Parathyroid adenoma (tissue), 2 donors: ENCODE data around the gene SH2D1B.
"Not testable (repeated sequence)": the region's sequence is repeated elsewhere in the genome, so short reads cannot be mapped to it uniquely, and the experiment has no call there.

Experiments used
- H2AFZ ChIP-seq: fragments of 300-600 bp; sonication (generic); one replicate; pipeline ENCODE4 v1.7.0; 2017; ENCODE audit warnings: antibody characterized with exemption, mild to moderate bottlenecking
- H3K27ac ChIP-seq: fragments of 300-600 bp; sonication (generic); one replicate; pipeline ENCODE4 v1.7.0; 2017
- H3K27me3 ChIP-seq: fragments of 300-600 bp; sonication (generic); one replicate; pipeline ENCODE4 v1.7.0; 2017; ENCODE audit warnings: low read length; ENCODE audit not compliant: control insufficient read depth, insufficient read depth
- H3K36me3 ChIP-seq: fragments of 300-600 bp; sonication (generic); one replicate; pipeline ENCODE4 v1.7.0; 2017; ENCODE audit warnings: low read length; ENCODE audit not compliant: control insufficient read depth, insufficient read depth
- H3K4me1 ChIP-seq: fragments of 300-600 bp; sonication (generic); one replicate; pipeline ENCODE4 v1.7.0; 2017; ENCODE audit warnings: control low read depth
- H3K4me2 ChIP-seq: fragments of 300-600 bp; sonication (generic); one replicate; pipeline ENCODE4 v1.7.0; 2017; ENCODE audit warnings: low read length
- H3K4me3 ChIP-seq: fragments of 300-600 bp; sonication (generic); one replicate; pipeline ENCODE4 v1.7.0; 2017; ENCODE audit warnings: low read depth, low read length
- H3K79me2 ChIP-seq: fragments of 300-600 bp; sonication (generic); one replicate; pipeline ENCODE4 v1.7.0; 2017; ENCODE audit warnings: control low read depth
- H3K9ac ChIP-seq: fragments of 300-600 bp; sonication (generic); one replicate; pipeline ENCODE4 v1.7.0; 2017; ENCODE audit warnings: mild to moderate bottlenecking
- H3K9me3 ChIP-seq: fragments of 300-600 bp; sonication (generic); one replicate; pipeline ENCODE4 v1.7.0; 2017; ENCODE audit warnings: low read length; ENCODE audit not compliant: control insufficient read depth
- TF ChIP-seq, protein P1 (sequence below): fragments of 300-600 bp; sonication (generic); IDR thresholded peaks from one replicate; pipeline ENCODE4 v1.7.0; 2017; ENCODE audit warnings: antibody characterized with exemption, mild to moderate bottlenecking
- donor health status: primary hyperparathyroidism.

Gene SH2D1B

DNA sequence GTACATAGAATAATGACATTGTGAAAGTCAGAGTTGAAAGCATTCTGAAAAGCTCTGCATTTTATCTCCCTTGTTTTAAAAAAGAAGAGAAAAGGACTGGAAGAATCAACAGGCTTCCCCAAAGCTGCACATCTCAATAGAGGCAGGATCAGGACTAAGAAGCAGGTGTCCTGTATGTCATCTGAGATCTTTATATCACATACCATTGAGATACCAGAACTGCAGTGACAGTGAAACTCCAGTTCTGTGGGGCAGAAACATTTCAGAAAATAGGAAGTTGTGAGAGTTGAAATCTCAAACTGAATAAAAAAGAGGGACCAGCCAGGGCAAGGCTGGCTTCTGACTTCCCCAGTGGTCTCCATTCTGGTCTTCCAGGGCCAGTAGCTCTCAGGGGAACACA, 33.0 kb upstream of the SH2D1B start:
- Histone ChIP-seq H3K79me2 (no peaks in the 10 kb centered on the region), H3K4me1 (no peaks in the 10 kb centered on the region), H3K36me3 (no peaks in the 10 kb centered on the region), H3K27ac (no peak overlapping the region), H3K4me2 (no peak overlapping the region), H3K27me3 (no peaks in the 10 kb centered on the region), H3K4me3 (no peak overlapping the region), H3K9ac (no peak overlapping the region), H3K9me3 (no peaks in the 10 kb centered on the region), H2AFZ (no peak overlapping the region)
- TF ChIP-seq, protein P1, sequence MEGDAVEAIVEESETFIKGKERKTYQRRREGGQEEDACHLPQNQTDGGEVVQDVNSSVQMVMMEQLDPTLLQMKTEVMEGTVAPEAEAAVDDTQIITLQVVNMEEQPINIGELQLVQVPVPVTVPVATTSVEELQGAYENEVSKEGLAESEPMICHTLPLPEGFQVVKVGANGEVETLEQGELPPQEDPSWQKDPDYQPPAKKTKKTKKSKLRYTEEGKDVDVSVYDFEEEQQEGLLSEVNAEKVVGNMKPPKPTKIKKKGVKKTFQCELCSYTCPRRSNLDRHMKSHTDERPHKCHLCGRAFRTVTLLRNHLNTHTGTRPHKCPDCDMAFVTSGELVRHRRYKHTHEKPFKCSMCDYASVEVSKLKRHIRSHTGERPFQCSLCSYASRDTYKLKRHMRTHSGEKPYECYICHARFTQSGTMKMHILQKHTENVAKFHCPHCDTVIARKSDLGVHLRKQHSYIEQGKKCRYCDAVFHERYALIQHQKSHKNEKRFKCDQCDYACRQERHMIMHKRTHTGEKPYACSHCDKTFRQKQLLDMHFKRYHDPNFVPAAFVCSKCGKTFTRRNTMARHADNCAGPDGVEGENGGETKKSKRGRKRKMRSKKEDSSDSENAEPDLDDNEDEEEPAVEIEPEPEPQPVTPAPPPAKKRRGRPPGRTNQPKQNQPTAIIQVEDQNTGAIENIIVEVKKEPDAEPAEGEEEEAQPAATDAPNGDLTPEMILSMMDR = no peak

GRCh38 chr1:162432977-162433713, 21.2 kb upstream of the SH2D1B start:
- H2AFZ ChIP-seq, H3K27me3 ChIP-seq, H3K4me2 ChIP-seq, H3K4me1 ChIP-seq, H3K9me3 ChIP-seq, H3K9ac ChIP-seq, H3K27ac ChIP-seq, H3K36me3 ChIP-seq, H3K4me3 ChIP-seq, H3K79me2 ChIP-seq: not testable (repeated sequence)

DNA sequence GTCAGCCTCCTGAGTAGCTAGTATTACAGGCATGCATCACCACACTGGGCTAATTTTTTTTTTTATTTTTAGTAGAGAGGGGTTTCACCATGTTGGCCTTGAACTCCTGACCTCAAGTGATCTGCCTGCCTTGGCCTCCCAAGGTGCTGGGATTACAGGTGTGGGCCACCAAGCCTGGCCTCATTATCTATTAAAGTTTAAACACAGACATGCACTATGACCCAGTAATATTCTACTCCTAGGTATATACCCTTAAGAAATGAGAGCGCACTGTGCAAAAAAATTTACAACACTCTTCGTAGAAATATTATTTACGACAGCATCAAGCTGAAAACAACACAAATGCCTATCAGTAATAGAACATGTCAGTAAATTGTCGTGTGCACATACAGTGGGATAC, 18.6 kb upstream of the SH2D1B start:
- H3K27ac ChIP-seq = no peak overlapping the region
- H3K4me2 ChIP-seq = no peak overlapping the region
- TF ChIP-seq, protein P1 = no peak
- no peaks in the 10 kb centered on the region for H3K36me3 ChIP-seq
- H3K9me3 ChIP-seq = no peaks in the 10 kb centered on the region
- H3K4me1 ChIP-seq = no peaks in the 10 kb centered on the region
- H2AFZ ChIP-seq = no peak overlapping the region
- H3K27me3 ChIP-seq = no peaks in the 10 kb centered on the region
- H3K4me3 ChIP-seq = no peak overlapping the region
- H3K9ac ChIP-seq = no peak overlapping the region
- H3K79me2 ChIP-seq = no peaks in the 10 kb centered on the region

GRCh38 chr1:162422662-162423375, 10.9 kb upstream of the SH2D1B start:
- Histone ChIP-seq H3K9me3 (no peaks in the 10 kb centered on the region), H3K36me3 (no peaks in the 10 kb centered on the region), H3K27ac (no peak overlapping the region), H3K4me1 (peaks cover 11% of the 10 kb centered on the region), H3K27me3 (no peaks in the 10 kb centered on the region), H3K9ac (no peak overlapping the region), H3K79me2 (no peaks in the 10 kb centered on the region), H3K4me2 (no peak overlapping the region), H2AFZ (no peak overlapping the region), H3K4me3 (no peak overlapping the region)
- TF ChIP-seq, protein P1 = no peak

DNA sequence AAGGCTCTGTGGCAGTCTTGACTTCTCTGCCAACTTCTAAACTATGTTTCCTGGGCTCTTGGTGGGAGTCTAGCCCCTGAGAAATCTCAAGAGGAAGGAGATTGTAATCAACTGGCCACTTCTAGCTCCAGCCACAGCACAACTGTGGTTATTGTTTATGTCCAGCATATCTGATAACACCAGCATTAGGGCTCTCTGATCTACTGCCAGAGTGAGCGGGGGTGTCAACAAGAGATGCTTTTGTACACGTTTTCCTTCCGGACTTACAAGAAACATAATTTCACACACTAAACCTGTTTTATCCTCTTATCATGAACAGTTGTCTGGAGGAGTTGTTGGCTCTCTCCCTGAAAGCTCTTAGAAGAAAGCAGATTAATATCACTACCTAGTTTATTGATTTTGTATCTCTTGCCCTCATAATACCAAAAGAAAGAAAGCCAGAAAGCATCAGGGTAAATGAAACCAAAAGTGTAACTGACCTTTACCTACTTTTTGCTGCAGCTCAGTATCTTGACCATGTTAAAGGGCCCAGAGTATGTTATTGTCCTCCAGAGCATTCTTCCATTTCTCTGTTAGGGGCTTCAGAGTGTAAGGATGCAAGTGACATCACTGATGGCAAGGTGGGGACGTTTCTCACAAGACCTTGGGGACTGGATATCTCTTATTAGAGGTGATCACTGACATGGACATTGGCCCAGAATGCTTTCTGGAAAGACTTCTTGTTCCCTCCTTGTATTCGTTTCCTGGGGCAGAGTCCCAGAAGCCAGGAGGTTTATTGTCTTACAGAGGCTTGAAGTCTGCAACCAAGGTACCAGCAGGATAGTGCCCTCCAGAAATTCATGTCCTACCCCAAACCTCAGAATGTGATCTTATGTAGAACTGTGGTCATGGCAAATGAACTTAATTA, 9.6 kb upstream of the SH2D1B start:
- Histone ChIP-seq H3K4me1 (peaks cover 11% of the 10 kb centered on the region), H3K4me3 (no peak overlapping the region), H3K79me2 (no peaks in the 10 kb centered on the region), H3K9ac (no peak overlapping the region), H3K36me3 (no peaks in the 10 kb centered on the region), H2AFZ (no peak overlapping the region), H3K27ac (peak overlapping the region; percentile 51), H3K4me2 (peak overlapping the region; percentile 41), H3K27me3 (no peaks in the 10 kb centered on the region), H3K9me3 (no peaks in the 10 kb centered on the region)
- TF ChIP-seq, protein P1 = no peak
